ENCODE results near the gene BLTP2. TPM values are rescaled to one million over a fixed set of nuclear protein-coding genes. Genes with fewer than 3 reads are reported as not detected.
A peak's percentile ranks its signal among the peaks of the same experiment; 100 is the strongest.

Gene BLTP2
- total and polyA plus RNA-seq, 2 of the 13 experiments (the other 11 are each of a cell fraction or from before 2014, with no cell fraction given) = 66.7 to 80.9 TPM

- ChIA-PET CTCF (ENCODE audit: low intra/inter-chr PET ratio, low total read pairs) (interaction anchor here (0.9 to 1.0 kb wide), 2 partner anchors 106 kb away, joined by 3 read pairs; no protein-coding TSS in a partner anchor), POLR2A (interaction anchor here (0.6 to 6.9 kb wide), 21 partner anchors 10 to 308 kb away, joined by 3 to 69 read pairs (median 5); partner anchors contain the start of genes ALDOC, NEK8, PHF12 and PIGS)
- TSS peak; percentile 38 for BruUV-seq (replicated peaks)
- DNase-seq (ENCODE audit: low spot score) (peak; percentile 51), ATAC-seq (peak; percentile 25), FAIRE-seq (peak; percentile 95)
- intact Hi-C loops (cut with micrococcal nuclease; ENCODE audit: unreplicated experiment) = loop anchor here (1.0 kb wide), 1 partner anchor 20 kb away; no protein-coding TSS in a partner anchor
- peak overlapping the region; percentile 84 to 95 (median 92) for H3K4me3 ChIP-seq (replicated peaks in 1 of 3; ENCODE audit: insufficient read depth in 1 of 3, low read depth in 2 of 3, low read length in 3 of 3)
- no peaks in the 10 kb centered on the region for H4K20me1 ChIP-seq (ENCODE audit: insufficient read depth, low read length)
- peaks cover 21% of the 10 kb centered on the region for H3K79me2 ChIP-seq (ENCODE audit: insufficient read depth, low read length)
- no peak overlapping the region for H2AFZ ChIP-seq (ENCODE audit: low read length)
- peak overlapping the region; percentile 99 for H3K4me2 ChIP-seq (ENCODE audit: low read depth, low read length)
- H3K27me3 ChIP-seq (ENCODE audit: control insufficient read depth in 1 of 2, insufficient read depth in 2 of 2, low read length in 2 of 2) = no peaks in the 10 kb centered on the region; a peak in 1 of 5 replicates
- in situ Hi-C loops (cut with HindIII; ENCODE audit: extremely low pct_ligation_motif_present, low pct_unique_long_range_greater_than_20kb) = loop anchor here (25.0 kb wide), 1 partner anchor 243 kb away; the partner anchor contains the start of gene FLOT2
- peak overlapping the region; percentile 50 for H3K27ac ChIP-seq (ENCODE audit: extremely low read length, insufficient read depth, low read length)
- 1% methylated on average over 16 of the region's 18 CpGs for WGBS (ENCODE audit: low lambda C conversion rate)
- H3K9ac ChIP-seq (ENCODE audit: insufficient read depth, low read depth, low read length) = peak overlapping the region; percentile 81
- no peaks in the 10 kb centered on the region for H3K9me3 ChIP-seq (ENCODE audit: low read length)
- H3K4me1 ChIP-seq (ENCODE audit: insufficient read depth, low read length) = peaks cover 54% of the 10 kb centered on the region
- peaks cover 11 to 41% of the 10 kb centered on the region in 2 experiments for H3K36me3 ChIP-seq (replicated peaks in 1 of 2; ENCODE audit: control insufficient read depth in 1 of 2, insufficient read depth in 2 of 2, low read length in 2 of 2)
- TF ChIP-seq THRA (CRISPR knock-in tag; IDR thresholded peaks at IDR 0.05; ENCODE audit: borderline replicate concordance) (no peak), MTF1 (CRISPR knock-in tag; IDR thresholded peaks at IDR 0.05) (no peak), MATR3 (CRISPR knock-in tag; IDR thresholded peaks at IDR 0.05) (no peak), CHD4 (IDR thresholded peaks at IDR 0.05; ENCODE audit: borderline replicate concordance, low read length) (no peak), SP4 (CRISPR knock-in tag; IDR thresholded peaks at IDR 0.05) (no peak), ERF (CRISPR knock-in tag; IDR thresholded peaks at IDR 0.05) (0 out of 2 replicates have a peak, but pooled peaks have one; percentile 22), ZNF251 (CRISPR knock-in tag; IDR thresholded peaks at IDR 0.05) (no peak), ZNF335 (CRISPR knock-in tag; IDR thresholded peaks at IDR 0.05) (no peak), ZFP36 (IDR thresholded peaks at IDR 0.05; ENCODE audit: borderline replicate concordance, low read depth, low read length, partially characterized antibody) (no peak), RELA (CRISPR knock-in tag; IDR thresholded peaks at IDR 0.05) (no peak), ELK4 (CRISPR knock-in tag; IDR thresholded peaks at IDR 0.05; ENCODE audit: borderline replicate concordance) (no peak), NCOA2 (CRISPR knock-in tag; IDR thresholded peaks at IDR 0.05) (no peak), ISX (CRISPR knock-in tag; conservative IDR thresholded peaks at IDR 0.05) (no peak), NAIF1 (CRISPR knock-in tag; IDR thresholded peaks at IDR 0.05; ENCODE audit: borderline replicate concordance) (no peak), ETV5 (CRISPR knock-in tag; IDR thresholded peaks at IDR 0.05; ENCODE audit: borderline replicate concordance) (peak; percentile 44; the same call in 1 of the 2 replicates), ZNF296 (CRISPR knock-in tag; conservative IDR thresholded peaks at IDR 0.05) (no peak), ZNF556 (CRISPR knock-in tag; IDR thresholded peaks at IDR 0.05; ENCODE audit: borderline replicate concordance) (no peak), RBM22 (optimal IDR thresholded peaks at IDR 0.05; ENCODE audit: low read length) (no peak), HINFP (CRISPR knock-in tag; IDR thresholded peaks at IDR 0.05; ENCODE audit: low read depth) (no peak), ZNF569 (CRISPR knock-in tag; IDR thresholded peaks at IDR 0.05; ENCODE audit: borderline replicate concordance) (no peak), NFYB (CRISPR knock-in tag; IDR thresholded peaks at IDR 0.05) (no peak)
These were observed 773 bp downstream of the BLTP2 start for GRCh38 chr17:28643983-28644786.
